Stimulated activated CD8-positive, alpha-beta memory T cell treated with anti-CD3 and anti-CD28 coated beads, Interleukin-15, amount 100 ng/mL, for 1 hour (primary cell): Measurements from ENCODE around the gene RAD9B.
"Not testable (repeated sequence)": the region's sequence is repeated elsewhere in the genome, so short reads cannot be mapped to it uniquely, and the experiment has no call there.

Experiments used
- DNase-seq: peaks from one replicate; pipeline ENCODE4 v3.0.0-alpha.2; 2020; ENCODE audit warnings: low read depth

The RAD9B gene

DNA sequence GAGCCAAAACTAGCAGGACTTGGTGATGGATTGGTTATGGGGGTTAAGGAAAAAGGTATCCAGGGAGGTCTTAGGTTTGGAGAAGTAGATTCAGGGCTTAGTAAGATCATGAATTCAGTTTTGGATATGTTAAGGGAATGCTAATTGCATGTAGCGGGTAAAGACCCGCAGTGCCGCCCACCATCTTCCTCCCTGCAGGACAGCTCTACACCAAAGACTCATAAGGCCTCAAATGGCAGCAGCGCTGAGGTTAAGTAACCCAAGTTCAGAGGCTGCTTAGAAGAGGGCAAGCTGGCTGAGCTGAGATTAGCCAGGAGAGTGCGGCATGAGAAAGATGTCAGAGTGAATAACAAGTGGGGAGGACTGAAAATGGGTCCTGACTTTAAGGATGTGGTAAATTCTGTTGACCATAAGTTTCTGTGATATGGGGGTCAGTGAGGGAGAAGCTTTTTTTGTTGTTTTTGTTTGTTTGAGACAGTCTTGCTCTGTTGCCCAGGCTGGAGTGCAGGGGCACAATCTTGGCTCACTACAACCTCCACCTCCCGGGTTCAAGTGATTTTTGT, 26.2 kb downstream of the RAD9B start:
- DNase-seq, result no peak

DNA sequence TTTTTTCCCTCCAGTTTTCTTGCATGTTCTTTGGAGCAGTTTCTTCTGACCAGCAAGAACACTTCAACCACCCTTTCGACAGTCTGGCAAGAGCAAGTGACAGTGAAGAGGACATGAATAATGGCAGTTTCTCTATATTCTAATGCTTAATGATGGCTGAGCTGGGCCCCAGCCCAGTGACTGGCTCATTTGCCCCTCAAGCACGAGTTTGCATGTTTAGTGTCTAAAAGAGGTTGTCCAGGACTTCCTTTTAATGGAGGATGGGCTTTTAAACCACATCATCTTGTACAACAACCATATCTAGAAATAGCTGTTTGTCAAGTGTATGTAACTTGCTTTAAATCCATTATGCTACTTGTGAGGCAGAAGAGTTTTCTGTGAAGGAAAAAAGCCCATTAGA, 28.4 kb downstream of the RAD9B start:
- no peak for DNase-seq

DNA sequence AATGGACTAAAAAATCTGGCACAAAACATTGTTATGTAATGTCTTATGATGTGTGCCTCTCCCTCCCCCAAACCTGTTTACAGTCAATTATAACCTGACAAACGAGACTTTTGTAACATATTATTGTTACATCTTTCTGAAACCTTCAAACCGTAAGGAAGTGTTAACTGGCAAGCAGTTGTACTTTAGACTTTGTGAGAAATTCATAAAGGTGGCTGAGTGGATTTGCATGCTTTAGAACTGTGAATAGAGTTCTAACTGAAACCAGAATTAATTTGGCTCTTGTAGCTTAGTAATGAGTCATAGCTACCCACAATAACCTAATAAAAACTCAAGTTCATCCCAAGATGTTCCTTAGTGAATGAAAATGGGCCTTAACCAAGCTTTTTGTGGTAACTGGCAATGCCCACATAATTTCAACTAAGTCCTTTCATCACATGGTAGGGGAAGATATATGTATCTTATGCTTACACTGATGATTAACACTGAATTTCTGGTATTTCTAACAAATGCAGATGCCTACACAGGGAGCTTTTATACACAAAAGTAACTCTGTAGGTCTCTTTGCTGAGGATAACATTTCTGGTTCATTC, 29.7 kb downstream of the RAD9B start:
- no peak for DNase-seq

DNA sequence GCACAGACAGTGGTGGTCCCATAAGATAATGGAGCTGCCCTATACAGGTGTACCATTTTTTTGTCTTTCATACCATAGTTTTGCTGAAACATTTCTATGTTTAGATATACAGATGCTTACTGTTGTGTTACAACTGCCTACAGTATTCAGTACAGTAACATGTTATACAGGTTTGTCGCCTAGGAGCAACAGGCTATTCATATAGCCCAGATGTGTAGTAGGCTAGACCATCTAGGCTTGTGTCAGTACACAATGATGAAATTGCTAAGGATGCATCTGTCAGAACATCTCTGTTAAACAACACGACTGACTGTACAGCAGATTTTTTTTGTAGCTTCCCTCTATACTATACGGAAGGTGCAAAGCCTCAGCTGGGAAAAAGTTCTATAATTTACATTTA, 30.5 kb downstream of the RAD9B start:
- no peak for DNase-seq

DNA sequence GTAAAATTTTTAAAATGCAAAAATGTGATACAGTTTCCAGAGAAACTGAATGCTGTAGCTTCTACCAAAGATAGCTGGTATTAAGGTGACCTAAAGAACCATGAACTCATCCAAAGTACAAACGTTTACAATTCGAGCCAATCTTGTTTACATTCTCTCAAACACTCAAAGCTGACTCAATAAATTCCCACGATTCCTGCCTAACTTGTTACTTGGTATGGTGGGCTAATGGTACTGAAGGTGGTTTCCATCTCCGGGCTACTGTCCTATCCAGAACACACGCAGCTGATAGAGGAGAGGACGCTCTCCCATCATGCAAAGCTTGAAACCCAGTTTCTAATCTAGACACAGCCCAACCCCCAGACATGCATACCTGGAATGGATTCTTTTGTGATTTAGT, 31.5 kb downstream of the RAD9B start:
- DNase-seq, result no peak

DNA sequence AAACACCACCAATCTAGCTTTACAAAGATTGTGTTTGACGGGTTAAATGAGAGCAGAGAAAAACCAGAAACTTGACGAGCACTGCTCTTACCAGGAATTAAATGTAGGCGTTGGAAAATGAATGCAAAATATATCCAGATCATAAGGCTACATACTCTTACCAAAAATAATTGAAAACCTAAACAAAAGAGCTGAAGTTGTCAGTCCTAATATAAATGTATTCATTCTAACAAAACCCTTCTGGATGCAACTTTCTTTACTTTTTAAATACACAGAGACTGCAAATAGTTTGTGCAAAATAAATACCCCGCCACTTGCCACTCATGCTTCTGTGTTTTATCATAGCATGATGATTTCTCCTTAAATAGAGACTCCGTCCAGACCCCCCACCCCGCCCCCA, 32.7 kb downstream of the RAD9B start:
- DNase-seq, result no peak

DNA sequence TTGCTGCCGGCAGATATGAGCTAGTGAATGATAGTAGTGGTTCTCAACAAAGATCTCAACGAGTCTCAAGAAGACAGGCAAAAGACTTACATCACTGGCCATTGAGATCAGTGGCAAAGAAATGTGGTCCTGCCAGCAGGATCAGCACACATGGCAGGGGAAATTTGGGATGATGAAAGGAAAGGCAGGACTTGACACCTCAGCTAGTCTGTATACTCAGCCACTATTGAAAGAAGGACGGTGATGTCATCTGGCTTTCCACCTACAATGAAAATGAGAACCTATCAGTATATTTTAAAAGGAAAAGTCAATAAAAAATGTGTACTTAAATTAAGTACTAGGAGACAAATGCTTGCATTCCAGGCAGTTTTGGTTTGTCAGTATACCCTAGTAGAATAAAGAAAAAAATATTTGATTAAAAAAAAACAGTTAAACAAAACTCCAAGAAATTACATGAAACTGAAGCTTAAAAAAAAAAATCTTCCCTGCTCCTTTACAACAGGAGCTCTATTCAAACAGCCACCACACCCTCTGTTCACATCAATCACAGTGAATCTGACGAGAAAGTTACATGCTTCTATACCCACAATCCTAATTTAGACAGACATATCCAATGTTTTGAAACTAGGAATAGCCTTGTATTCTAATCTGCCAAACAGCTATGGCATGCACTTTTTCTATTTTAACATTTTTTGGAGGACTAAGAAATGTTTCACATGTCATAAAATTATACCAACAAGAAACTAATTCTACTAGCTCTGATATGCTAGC, 34.9 kb downstream of the RAD9B start:
- no peak for DNase-seq

DNA sequence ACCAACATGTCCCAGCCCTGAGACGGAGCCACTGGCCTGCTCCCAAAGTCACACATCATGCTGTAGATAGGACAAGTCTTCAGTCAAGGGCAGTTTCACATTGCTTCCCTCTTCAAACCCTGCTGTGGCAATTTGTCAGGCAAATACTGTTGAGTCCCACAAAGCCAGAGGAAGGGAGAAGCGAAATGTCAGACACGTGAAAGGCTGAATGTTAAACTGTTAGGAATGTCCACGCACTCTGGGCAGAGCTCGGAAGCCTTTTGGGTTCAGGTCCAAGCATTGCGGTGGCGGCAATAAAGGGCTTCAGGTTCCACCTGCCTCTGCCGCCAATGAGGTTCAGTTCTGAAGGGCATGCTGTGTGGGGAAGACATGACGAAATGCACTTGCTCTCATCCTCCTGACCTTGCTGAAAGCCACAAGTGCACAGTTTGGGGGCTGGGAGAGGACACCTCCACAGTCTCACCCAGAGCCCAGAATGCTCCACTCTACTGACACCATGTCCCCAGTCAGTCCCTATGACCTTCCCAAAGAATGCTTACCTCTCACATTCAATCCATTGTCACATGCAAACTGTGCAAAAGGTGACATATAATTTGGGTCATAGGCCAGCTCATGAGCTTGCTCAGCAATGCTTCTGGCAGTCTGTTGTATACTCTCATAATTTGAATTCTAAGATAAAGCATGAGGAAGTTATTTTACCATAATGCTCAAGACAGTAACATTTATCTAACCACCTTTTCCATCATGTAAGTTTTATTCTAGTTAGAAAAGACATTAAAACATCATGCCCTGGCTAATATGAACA, 35.7 kb downstream of the RAD9B start:
- DNase-seq, result no peak

DNA sequence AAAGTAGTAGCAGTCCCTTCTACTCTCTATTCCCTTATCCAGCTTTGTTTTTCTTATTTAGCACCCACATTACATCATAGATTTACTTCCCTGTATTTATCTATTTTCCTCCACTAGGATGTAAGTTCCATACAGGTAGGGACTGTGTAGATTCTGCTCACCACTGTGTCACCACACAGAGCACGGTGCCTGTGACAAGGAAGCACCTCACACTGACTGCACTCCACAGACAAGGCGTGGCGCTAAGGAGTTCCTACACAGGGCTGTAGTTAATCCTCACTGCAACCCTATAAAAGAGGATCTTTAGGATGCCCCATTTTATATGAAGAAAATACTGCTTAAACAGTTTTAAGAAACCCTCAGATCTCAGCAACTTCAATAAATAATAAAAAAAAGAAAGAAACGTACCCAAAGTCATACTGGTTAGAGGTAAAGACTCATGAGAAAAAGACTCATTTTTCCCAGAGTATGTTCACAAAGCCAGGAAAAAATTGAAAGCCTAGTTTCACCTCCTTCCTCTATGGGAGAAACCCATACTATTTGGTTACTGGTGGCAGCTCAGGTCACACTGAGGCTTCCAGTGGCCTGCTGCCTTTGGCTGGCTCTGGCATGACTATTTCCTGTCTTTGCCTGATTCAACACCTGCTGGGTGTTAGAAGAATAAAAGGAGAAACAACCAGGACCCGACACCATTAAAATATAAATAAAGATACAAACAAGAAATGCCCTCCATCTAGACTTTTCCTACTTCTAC, 36.9 kb downstream of the RAD9B start:
- DNase-seq, result no peak

DNA sequence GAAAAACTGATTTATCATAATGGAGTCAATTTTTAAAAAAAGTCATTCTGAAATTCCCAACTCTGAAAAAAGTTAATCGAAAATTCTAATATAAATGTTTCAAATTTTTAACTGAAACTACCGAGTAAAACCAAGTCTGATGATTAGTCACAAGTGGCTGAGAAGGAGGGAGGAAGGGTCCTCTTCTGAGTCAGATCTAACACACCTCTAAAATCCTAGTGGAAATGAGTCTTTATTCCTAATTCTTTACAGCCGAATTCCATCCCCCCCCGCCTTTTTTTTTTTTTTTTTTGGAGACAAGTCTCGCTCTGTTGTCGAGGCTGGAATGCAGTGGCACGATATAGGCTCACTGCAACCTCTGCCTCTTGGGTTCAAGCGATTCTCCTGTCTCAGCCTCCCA, 37.9 kb downstream of the RAD9B start:
- DNase-seq, result no peak

DNA sequence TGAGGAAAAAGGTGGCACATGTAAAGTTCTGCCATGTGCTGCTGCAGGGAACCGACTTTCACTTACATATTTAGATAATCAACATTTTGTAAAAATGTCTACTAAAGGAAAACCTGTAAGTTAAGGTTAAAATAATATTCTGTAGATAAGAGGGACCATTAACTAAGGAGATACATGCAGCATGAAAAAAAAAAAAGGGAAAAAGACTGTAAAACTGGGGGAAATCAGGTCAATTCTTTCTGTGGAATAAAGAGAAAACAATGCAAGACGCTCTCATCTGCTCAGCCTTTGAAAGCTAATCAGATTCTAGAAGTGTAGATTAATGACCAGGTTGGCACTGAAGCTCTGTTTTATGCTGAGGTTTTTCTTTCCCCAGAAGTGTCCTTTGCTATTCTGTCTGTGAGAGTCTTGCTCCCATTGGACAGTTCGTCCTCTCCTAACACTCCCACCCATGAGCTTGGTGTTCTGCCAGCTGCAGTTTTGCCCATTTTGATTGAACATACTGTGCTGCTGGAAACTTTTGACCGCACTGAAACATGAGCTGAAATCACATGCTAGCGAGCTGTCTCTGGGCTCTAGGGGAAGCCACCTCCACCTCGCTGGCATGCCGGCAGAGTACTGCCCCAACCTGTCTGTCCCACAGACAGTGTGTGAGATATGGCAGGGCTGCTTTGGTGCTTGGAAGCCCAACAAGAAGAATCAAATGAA, 41.3 kb downstream of the RAD9B start:
- DNase-seq, result no peak

DNA sequence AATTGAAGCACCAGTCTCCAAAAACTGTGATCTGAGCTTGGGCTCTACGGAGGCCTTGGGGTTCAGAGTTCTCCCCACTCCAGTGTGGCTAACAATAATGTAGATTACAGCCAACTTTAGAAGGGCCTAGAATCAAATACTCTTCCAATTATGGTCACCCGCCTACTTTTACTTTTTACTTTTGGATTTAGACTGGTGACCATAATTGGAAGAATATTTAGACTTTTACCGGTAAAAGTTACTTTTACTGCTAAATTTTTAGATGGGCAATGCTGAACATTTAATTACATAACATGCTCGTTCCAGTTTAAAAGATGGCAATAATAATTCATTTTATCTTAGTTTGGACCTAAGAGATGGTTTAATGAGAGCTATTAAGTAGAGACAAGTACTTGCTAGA, 41.8 kb downstream of the RAD9B start:
- no peak for DNase-seq

DNA sequence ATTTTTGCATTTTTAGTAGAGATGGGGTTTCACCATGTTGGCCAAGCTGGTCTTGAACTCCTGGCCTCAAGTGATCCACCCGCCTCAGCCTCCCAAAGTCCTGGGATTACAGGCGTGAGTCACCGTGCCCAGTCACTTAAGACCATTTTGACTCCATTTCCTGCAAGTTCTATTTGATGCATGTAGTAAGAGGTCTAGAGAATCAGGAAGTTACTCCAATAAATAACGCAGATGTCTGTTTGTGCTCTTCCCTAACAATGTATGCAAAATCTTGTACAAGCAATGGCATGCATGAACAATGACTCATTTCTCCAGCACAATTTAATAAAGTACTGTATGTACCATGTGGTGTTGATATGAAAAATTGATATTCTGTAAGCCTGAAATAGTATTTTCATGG, 43.1 kb downstream of the RAD9B start:
- not testable (repeated sequence) for DNase-seq

DNA sequence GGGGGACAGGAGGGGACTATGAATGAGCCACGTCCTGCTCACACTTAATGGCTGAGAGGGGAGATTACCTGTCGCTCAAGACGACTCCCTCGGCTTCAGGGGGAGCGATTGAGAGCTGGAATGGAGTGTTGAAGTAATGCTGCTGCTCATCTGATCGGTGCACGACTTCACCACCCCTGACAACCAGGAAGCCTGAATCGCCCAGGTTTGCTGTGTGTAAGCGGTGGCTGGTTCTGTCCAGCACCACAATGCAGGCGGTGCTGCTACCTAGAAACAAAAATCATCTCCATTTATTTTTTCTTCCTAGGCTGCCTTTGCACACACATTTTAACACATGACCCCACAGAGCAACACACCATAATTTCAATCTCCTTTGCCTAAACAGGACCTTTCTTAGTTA, 43.7 kb downstream of the RAD9B start:
- DNase-seq, result no peak

DNA sequence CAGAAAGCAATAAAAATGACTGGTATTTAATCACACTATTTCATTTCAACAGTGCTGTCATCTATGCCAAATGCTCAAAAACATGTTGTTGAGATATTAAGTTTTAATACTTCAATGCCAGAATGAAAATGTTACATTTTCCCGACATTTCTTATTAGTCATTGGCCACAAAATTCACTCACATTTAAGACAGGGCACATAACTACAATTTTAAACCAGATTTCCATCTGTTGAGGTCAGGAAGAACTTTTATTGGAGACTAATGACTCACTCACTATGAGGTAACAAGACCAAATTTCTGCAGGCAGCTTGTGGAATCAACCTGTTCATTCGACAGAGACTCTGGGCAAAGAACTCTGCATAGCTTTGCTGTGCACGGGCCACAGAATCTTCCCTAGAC, 44.2 kb downstream of the RAD9B start:
- no peak for DNase-seq

DNA sequence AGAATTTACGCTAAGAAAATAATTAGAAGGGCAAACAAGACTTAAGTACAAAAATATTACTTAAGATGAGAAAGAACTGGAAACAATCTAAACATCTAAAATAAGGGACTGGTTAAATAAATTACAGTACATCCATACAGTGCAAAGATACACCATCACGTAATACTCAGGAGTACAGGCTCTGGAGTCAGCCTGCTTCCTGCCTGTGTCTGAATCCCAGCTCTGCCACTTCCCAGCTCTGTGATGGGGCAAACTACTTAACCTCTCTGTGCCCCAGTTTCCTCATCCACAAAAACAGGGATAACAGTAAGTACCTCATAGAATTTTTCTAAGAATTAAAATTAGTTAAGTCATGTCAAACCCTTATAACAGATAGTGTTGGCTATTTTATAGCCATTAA, 45.0 kb downstream of the RAD9B start:
- no peak for DNase-seq

DNA sequence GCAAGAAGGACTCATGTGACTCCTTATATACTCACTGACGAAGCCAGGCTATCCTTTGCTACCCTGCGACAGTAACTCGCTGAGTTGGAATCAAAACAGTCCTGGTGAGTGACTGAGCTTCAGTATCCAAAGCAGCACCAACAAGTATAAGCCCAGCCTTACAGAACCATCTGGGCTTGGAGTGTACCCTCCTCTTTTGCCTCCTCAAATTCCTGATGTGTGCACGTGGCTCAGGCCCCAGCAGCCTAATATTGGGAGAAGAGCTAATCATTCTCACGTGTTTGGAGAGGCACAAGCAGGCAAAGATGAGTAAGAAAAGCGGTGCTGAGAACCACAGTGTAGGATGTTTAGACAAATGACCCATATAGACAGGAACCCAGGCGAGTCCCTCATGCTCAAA, 46.5 kb downstream of the RAD9B start:
- DNase-seq, result no peak

DNA sequence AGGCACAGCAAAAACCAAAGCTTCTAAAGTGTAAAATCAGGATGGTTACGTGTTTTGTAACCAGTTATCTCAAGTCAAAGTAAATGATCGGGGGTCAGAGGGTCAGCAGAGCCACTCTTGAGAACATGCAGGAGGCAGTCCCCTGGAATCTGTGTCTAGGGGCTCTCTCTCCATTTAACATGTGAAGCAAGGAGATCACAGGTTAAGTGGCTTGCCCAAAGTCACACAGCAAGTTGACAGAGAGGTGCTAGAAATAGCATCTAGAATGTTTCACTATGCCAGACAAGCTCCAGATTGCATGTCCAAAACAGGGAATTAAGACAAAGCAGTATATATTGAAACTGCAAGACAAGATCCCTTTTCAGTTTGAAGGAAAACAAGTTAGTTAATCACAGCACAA, 47.6 kb downstream of the RAD9B start:
- no peak for DNase-seq

DNA sequence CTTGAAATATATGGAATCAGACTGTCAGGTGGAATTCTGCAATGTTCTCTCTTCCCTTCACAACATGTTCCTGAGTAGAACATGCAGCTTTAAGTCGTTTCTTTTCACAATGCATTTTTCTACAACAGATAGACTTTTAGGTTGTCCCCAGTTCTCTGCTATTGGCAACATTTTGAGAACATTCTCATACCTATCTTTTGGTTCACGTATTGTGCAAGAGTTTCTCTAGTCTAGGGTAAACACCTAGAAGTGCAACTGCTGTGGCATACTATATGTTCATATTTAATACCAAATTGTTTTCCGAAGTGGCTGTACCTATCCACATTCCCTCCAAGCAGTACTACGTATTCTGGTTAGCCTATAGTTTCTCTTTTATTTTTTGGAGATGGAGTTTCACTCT, 48.9 kb downstream of the RAD9B start:
- no peak for DNase-seq
